ENCODE results near the gene C19orf38.

- no peak for TF ChIP-seq POLR2A (IDR thresholded peaks at IDR 0.05)
- no peak for TF ChIP-seq EP300 (IDR thresholded peaks at IDR 0.05)
- TF ChIP-seq, protein P1, sequence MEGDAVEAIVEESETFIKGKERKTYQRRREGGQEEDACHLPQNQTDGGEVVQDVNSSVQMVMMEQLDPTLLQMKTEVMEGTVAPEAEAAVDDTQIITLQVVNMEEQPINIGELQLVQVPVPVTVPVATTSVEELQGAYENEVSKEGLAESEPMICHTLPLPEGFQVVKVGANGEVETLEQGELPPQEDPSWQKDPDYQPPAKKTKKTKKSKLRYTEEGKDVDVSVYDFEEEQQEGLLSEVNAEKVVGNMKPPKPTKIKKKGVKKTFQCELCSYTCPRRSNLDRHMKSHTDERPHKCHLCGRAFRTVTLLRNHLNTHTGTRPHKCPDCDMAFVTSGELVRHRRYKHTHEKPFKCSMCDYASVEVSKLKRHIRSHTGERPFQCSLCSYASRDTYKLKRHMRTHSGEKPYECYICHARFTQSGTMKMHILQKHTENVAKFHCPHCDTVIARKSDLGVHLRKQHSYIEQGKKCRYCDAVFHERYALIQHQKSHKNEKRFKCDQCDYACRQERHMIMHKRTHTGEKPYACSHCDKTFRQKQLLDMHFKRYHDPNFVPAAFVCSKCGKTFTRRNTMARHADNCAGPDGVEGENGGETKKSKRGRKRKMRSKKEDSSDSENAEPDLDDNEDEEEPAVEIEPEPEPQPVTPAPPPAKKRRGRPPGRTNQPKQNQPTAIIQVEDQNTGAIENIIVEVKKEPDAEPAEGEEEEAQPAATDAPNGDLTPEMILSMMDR (IDR thresholded peaks at IDR 0.05), result no peak
Measured at GRCh38 chr19:10805758-10806247, 42.4 kb upstream of the C19orf38 start.

Data from tibial nerve (tissue), 4 donors.